WI38 (cell line): ENCODE measurements around the gene KCNIP1.

Source experiments
- H3K4me3 ChIP-seq: 2 replicates; pipeline ENCODE4 v1.5.1; 2011; ENCODE audit warnings: low read depth, mild to moderate bottlenecking, control low read depth, low read length
- CTCF ChIP-seq: IDR thresholded peaks from 2 replicates; pipeline ENCODE4 v1.5.1; 2012; ENCODE audit warnings: low read depth, mild to moderate bottlenecking, control low read depth, low read length

The KCNIP1 gene

GRCh38 chr5:170633235-170634081, 129.6 kb downstream of the KCNIP1 start:
- TF ChIP-seq CTCF: no peak
- peak overlapping the region; percentile 29 for H3K4me3 ChIP-seq

- TF ChIP-seq CTCF: no peak
- no peak overlapping the region for H3K4me3 ChIP-seq
Measured at GRCh38 chr5:170634256-170634990, 130.6 kb downstream of the KCNIP1 start.

DNA sequence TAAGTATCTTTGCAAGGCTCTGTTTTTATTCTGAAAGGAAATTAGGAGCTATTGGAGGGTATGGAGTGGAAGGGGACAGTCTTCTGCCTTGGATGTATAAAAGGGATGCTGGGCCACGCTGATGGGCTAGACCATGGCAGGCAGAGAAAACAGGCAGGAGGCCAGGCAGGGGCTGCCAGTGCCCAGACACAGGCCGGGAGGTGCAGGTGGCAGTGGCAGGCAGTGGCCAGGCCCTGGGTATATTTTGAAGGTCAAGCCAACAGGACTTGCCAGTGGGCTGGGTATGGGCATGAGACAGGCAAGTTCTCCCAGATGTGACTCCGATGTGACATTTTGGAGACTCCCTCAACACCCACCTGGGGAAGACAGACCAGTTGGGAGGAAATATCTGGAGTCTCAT, 131.9 kb downstream of the KCNIP1 start:
- TF ChIP-seq CTCF: no peak
- H3K4me3 ChIP-seq: no peak overlapping the region

GRCh38 chr5:170636206-170636605, 132.4 kb downstream of the KCNIP1 start:
- TF ChIP-seq CTCF: no peak

GRCh38 chr5:170636801-170637477, 133.1 kb downstream of the KCNIP1 start:
- TF ChIP-seq CTCF: no peak
- H3K4me3 ChIP-seq: no peak overlapping the region

More at GRCh38 chr5:170636206-170636605, 132.4 kb downstream of the KCNIP1 start:
- no peak overlapping the region for H3K4me3 ChIP-seq

DNA sequence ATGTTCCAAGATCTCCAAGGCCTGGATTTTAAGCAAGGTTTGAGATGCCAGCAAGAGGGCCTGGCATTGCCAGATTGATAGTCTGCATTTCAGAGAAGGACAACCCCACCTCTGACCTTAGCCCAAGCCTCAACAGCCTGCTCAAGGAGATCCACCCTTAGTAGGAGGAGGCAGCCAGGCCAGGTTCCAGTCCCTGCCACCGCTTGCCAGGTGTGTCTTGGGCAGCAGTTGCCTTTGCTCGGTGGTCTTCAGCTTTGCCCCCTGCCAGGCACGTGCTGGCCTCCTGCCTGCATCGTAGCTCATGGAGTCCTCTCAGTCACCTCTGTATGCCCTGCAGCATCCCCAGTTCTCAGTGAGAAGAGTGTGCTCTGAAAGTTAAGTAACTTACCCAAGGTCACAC, 134.2 kb downstream of the KCNIP1 start:
- TF ChIP-seq CTCF: no peak
- H3K4me3 ChIP-seq: no peak overlapping the region
